ENCODE measurements around the gene YDJC. TPM values are rescaled to one million over a fixed set of nuclear protein-coding genes. Genes with fewer than 3 reads are reported as not detected.
A peak's percentile ranks its signal among the peaks of the same experiment; 100 is the strongest.

YDJC gene
- total and polyA plus RNA-seq, 2 of the 13 experiments (the other 11 are each of a cell fraction or from before 2014, with no cell fraction given), result 15.3 to 32.0 TPM

DNA sequence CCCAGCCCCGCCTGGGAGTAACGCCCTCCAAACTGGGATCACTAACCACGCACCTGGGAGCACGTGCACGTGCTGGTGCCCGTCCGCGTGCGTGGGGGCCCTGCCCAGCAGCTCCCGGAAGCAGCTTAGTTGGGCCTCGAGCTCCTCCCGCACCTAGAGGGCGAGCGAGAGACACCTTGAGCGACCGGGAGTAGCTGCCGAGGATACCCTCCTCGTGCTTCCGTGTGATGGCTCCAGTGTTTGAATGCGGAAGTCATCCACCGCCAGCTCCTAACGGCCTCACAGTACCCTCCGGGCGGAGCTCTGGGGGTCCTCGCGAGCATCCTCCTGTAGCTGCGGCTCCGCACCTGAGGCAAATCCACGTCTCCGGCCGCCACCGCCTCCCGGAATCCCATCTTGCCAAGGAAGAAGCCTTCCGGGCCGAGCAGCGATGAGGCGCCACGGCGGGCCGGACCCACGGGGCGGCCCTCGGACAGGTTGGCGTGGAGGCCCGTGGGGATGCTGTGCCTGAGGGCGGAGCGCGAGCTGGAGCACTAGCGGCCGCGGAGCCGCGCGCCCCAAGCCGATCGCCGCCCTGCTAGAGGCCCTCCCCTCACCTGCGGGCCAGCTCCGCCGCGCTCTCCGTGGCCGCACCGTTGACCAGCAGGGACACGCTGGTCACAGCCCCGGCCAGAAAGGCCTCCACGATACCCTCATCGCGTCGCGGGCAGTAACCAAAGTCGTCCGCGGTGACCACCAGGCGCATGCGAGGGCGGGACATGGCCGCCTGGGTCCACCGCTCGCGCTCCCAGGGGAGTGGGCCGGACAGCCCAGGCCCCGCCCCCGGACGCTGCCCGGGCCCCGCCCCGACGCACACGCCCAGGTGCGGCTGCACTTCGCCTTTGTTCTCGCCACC is at the start of gene YDJC (continued):
- TF ChIP-seq ZNF318 (CRISPR knock-in tag; IDR thresholded peaks at IDR 0.05), result peak; percentile 74; the same call in 1 of the 2 replicates
- no peak for TF ChIP-seq RORA (CRISPR knock-in tag; IDR thresholded peaks at IDR 0.05)
- TF ChIP-seq, protein P1, sequence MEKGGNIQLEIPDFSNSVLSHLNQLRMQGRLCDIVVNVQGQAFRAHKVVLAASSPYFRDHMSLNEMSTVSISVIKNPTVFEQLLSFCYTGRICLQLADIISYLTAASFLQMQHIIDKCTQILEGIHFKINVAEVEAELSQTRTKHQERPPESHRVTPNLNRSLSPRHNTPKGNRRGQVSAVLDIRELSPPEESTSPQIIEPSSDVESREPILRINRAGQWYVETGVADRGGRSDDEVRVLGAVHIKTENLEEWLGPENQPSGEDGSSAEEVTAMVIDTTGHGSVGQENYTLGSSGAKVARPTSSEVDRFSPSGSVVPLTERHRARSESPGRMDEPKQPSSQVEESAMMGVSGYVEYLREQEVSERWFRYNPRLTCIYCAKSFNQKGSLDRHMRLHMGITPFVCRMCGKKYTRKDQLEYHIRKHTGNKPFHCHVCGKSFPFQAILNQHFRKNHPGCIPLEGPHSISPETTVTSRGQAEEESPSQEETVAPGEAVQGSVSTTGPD (CRISPR knock-in tag; IDR thresholded peaks at IDR 0.05), result 0 out of 2 replicates have a peak, but pooled peaks have one; percentile 31
- peak; percentile 77 for TF ChIP-seq MIER2 (CRISPR knock-in tag; IDR thresholded peaks at IDR 0.05)
- peak; percentile 72; the same call in 1 of the 2 replicates for TF ChIP-seq ARHGAP35 (CRISPR knock-in tag; IDR thresholded peaks at IDR 0.05; ENCODE audit: borderline replicate concordance)
- peak; percentile 65; the same call in 1 of the 2 replicates for TF ChIP-seq SP140L (CRISPR knock-in tag; IDR thresholded peaks at IDR 0.05; ENCODE audit: borderline replicate concordance)
- TF ChIP-seq ZNF761 (CRISPR knock-in tag; conservative IDR thresholded peaks at IDR 0.05), result peak; percentile 78
- TF ChIP-seq RXRA (CRISPR knock-in tag; IDR thresholded peaks at IDR 0.05), result peak; percentile 47; the same call in 1 of the 2 replicates
- no peak; the same call in 1 of the 2 replicates for TF ChIP-seq ZNF75D (CRISPR knock-in tag; IDR thresholded peaks at IDR 0.05; ENCODE audit: borderline replicate concordance)
- peak; percentile 26; the same call in 1 of the 2 replicates for TF ChIP-seq ZBTB42 (CRISPR knock-in tag; IDR thresholded peaks at IDR 0.05)
- TF ChIP-seq HDAC2 (CRISPR knock-in tag; IDR thresholded peaks at IDR 0.05), result peak; percentile 86
- no peak for TF ChIP-seq ZNF713 (CRISPR knock-in tag; IDR thresholded peaks at IDR 0.05)
- TF ChIP-seq ZNF781 (CRISPR knock-in tag; IDR thresholded peaks at IDR 0.05; ENCODE audit: borderline replicate concordance, not compliant biosample characterization), result peak; percentile 88
- TF ChIP-seq GRHL1 (CRISPR knock-in tag; conservative IDR thresholded peaks at IDR 0.05), result no peak
